ENCODE results near the gene LRRN3.

DNA sequence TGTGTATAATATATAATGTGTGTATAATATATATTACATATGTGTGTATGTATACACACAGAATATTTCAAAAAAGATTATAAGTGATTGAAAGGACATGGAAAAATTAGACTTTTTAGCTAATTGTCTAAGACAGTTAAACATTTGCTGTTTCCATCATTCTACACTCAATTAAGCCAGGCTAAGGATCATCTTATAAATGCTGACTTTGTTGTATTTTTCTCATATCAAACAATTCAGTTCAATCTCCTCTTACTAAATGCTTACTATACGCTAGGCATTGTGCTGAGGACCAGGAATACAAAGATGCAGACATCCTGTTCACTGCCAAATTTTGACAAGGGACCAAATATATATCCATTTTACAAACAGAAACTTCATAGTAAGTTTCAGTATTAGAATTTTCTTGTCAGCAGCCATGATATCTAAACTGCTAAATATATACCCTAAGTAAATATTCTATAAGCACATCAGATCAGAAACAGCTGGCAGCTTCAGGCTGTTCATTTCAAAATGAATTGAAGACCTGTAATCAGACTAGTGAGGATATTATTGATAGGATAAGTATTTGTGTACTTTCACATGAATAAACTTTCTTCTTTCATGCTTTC, 10.3 kb upstream of the LRRN3 start:
- no peak for TF ChIP-seq SPI1 (IDR thresholded peaks at IDR 0.05; ENCODE audit: low read depth, low read length)
- TF ChIP-seq POLR2A (IDR thresholded peaks at IDR 0.05; ENCODE audit: low read depth, low read length) = no peak
- TF ChIP-seq POLR2AphosphoS5 (IDR thresholded peaks at IDR 0.05; ENCODE audit: low read depth, low read length) = no peak
- TF ChIP-seq TAF1 (IDR thresholded peaks at IDR 0.05; ENCODE audit: low read depth, low read length) = no peak
